Measurements from ENCODE around the gene CCNJL. TPM values are rescaled to one million over a fixed set of nuclear protein-coding genes. Genes with fewer than 3 reads are reported as not detected.

The CCNJL gene
- polyA plus RNA-seq, 1 donor (not counting 4 experiments of a cell fraction or from before 2014, with no cell fraction given) = 1.6 TPM

DNA sequence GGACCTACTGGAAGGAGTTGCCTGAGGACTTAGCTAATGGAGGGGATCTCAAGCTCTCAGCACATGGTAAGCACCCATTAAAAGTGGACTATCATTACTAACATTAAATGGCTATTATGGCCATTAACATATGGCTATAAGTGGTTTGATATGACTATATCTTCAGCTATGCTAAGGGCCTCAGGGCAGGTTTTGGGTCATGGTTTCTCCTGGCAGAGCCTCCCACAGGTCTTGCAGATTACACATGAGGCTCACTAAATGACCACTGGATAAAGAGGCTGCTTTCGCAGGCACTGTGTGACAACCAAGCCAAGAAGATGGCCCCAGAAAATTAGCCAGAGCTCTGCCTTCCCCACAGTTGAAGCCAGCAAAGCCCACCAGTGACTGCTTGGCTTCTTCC lies 15.4 kb downstream of the CCNJL start:
- H4K20me1 ChIP-seq (ENCODE audit: control insufficient read depth, extremely low read depth, insufficient read depth, low read length) = no peaks in the 10 kb centered on the region
- TF ChIP-seq, protein P1, sequence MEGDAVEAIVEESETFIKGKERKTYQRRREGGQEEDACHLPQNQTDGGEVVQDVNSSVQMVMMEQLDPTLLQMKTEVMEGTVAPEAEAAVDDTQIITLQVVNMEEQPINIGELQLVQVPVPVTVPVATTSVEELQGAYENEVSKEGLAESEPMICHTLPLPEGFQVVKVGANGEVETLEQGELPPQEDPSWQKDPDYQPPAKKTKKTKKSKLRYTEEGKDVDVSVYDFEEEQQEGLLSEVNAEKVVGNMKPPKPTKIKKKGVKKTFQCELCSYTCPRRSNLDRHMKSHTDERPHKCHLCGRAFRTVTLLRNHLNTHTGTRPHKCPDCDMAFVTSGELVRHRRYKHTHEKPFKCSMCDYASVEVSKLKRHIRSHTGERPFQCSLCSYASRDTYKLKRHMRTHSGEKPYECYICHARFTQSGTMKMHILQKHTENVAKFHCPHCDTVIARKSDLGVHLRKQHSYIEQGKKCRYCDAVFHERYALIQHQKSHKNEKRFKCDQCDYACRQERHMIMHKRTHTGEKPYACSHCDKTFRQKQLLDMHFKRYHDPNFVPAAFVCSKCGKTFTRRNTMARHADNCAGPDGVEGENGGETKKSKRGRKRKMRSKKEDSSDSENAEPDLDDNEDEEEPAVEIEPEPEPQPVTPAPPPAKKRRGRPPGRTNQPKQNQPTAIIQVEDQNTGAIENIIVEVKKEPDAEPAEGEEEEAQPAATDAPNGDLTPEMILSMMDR (optimal IDR thresholded peaks at IDR 0.05 in 1 of 3, IDR thresholded peaks at IDR 0.05 in 1 of 3, conservative IDR thresholded peaks at IDR 0.05 in 1 of 3; ENCODE audit: extremely low read depth in 1 of 3, insufficient read depth in 2 of 3, low read length in 3 of 3) = no peak
- no peak for TF ChIP-seq EZH2 (IDR thresholded peaks at IDR 0.05; ENCODE audit: low read length)
- H3K9me3 ChIP-seq (ENCODE audit: control insufficient read depth, low read depth, low read length) = no peaks in the 10 kb centered on the region
- no peaks in the 10 kb centered on the region for H3K9me1 ChIP-seq (ENCODE audit: control insufficient read depth, extremely low read depth, insufficient read depth, low read length)
- no peaks in the 10 kb centered on the region for H3K79me2 ChIP-seq (ENCODE audit: control insufficient read depth, insufficient read depth, low read length)
- no peaks in the 10 kb centered on the region for H3K36me3 ChIP-seq (ENCODE audit: control insufficient read depth in 2 of 2, extremely low read depth in 1 of 2, insufficient read depth in 2 of 2, low read length in 2 of 2)
- no peak overlapping the region for H3K4me2 ChIP-seq (ENCODE audit: control insufficient read depth, extremely low read depth, insufficient read depth, low read depth, low read length)
- H3K4me1 ChIP-seq (ENCODE audit: control insufficient read depth, extremely low read depth, insufficient read depth, low read length) = no peaks in the 10 kb centered on the region
- dilution Hi-C loops (cut with MboI; ENCODE audit: extremely low pct_ligation_motif_present, low sequenced_read_pairs) = no loop called here
- H3K27me3 ChIP-seq (ENCODE audit: control insufficient read depth, extremely low read depth, insufficient read depth, low read length) = no peaks in the 10 kb centered on the region
- no peak overlapping the region for H3K4me3 ChIP-seq (ENCODE audit: control insufficient read depth in 2 of 3, extremely low read depth in 1 of 3, insufficient read depth in 2 of 3, low read depth in 1 of 3, low read length in 3 of 3)
- FAIRE-seq (no peak), DNase-seq (ENCODE audit: low read depth, low spot score) (no peak)
- no peak overlapping the region for H3K27ac ChIP-seq (ENCODE audit: control insufficient read depth, insufficient read depth, low read length)
- no peak overlapping the region for H3K9ac ChIP-seq (ENCODE audit: control insufficient read depth, extremely low read depth, insufficient read depth, low read length)
- H2AFZ ChIP-seq (ENCODE audit: control insufficient read depth, low read length) = no peak overlapping the region

DNA sequence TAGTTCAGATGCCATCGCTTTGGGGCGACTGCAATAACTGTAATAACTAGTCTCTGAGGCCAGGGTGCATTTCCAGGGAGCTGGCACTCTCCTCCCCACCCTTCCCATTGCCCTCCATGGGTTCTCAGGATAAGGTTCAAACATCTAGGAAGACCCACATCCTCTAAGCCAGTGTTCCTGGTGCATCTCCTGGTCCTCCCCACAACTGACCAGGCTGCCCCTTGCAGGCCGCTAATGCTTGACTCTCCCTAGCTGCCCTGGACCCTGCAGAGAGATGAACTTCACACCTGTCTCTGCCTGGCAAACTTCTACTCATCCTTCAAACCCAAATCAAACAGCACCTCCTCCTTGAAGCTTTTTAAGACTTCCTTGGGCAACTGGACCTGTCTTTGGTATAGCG lies 15.9 kb downstream of the CCNJL start:
- Histone ChIP-seq H3K4me2 (ENCODE audit: control insufficient read depth, extremely low read depth, insufficient read depth, low read depth, low read length) (no peak overlapping the region), H3K27me3 (ENCODE audit: control insufficient read depth, extremely low read depth, insufficient read depth, low read length) (no peaks in the 10 kb centered on the region), H2AFZ (ENCODE audit: control insufficient read depth, low read length) (no peak overlapping the region), H3K9ac (ENCODE audit: control insufficient read depth, extremely low read depth, insufficient read depth, low read length) (no peak overlapping the region), H3K9me3 (ENCODE audit: control insufficient read depth, low read depth, low read length) (no peaks in the 10 kb centered on the region), H3K27ac (ENCODE audit: control insufficient read depth, insufficient read depth, low read length) (no peak overlapping the region), H3K79me2 (ENCODE audit: control insufficient read depth, insufficient read depth, low read length) (no peaks in the 10 kb centered on the region), H3K4me3 (ENCODE audit: control insufficient read depth in 2 of 3, extremely low read depth in 1 of 3, insufficient read depth in 2 of 3, low read depth in 1 of 3, low read length in 3 of 3) (no peak overlapping the region), H4K20me1 (ENCODE audit: control insufficient read depth, extremely low read depth, insufficient read depth, low read length) (no peaks in the 10 kb centered on the region), H3K36me3 (ENCODE audit: control insufficient read depth in 2 of 2, extremely low read depth in 1 of 2, insufficient read depth in 2 of 2, low read length in 2 of 2) (no peaks in the 10 kb centered on the region), H3K4me1 (ENCODE audit: control insufficient read depth, extremely low read depth, insufficient read depth, low read length) (peaks cover 4% of the 10 kb centered on the region), H3K9me1 (ENCODE audit: control insufficient read depth, extremely low read depth, insufficient read depth, low read length) (no peaks in the 10 kb centered on the region)
- TF ChIP-seq EZH2 (IDR thresholded peaks at IDR 0.05; ENCODE audit: low read length) = no peak
- TF ChIP-seq, protein P1 (optimal IDR thresholded peaks at IDR 0.05 in 1 of 3, IDR thresholded peaks at IDR 0.05 in 1 of 3, conservative IDR thresholded peaks at IDR 0.05 in 1 of 3; ENCODE audit: extremely low read depth in 1 of 3, insufficient read depth in 2 of 3, low read length in 3 of 3) = no peak
- dilution Hi-C loops (cut with MboI; ENCODE audit: extremely low pct_ligation_motif_present, low sequenced_read_pairs) = no loop called here
- DNase-seq (ENCODE audit: low read depth, low spot score) = no peak
- no peak for FAIRE-seq

Measured in keratinocyte (primary cell).